Epidermal melanocyte (primary cell): ENCODE results near the gene AGAP1.

Experiments
- DNase-seq: peaks from one replicate; pipeline ENCODE4 v3.0.0; 2011; ENCODE audit warnings: low spot score; ENCODE audit not compliant: insufficient read length

AGAP1 gene

GRCh38 chr2:235685024-235685721, 191.3 kb downstream of the AGAP1 start:
- DNase-seq, result no peak

DNA sequence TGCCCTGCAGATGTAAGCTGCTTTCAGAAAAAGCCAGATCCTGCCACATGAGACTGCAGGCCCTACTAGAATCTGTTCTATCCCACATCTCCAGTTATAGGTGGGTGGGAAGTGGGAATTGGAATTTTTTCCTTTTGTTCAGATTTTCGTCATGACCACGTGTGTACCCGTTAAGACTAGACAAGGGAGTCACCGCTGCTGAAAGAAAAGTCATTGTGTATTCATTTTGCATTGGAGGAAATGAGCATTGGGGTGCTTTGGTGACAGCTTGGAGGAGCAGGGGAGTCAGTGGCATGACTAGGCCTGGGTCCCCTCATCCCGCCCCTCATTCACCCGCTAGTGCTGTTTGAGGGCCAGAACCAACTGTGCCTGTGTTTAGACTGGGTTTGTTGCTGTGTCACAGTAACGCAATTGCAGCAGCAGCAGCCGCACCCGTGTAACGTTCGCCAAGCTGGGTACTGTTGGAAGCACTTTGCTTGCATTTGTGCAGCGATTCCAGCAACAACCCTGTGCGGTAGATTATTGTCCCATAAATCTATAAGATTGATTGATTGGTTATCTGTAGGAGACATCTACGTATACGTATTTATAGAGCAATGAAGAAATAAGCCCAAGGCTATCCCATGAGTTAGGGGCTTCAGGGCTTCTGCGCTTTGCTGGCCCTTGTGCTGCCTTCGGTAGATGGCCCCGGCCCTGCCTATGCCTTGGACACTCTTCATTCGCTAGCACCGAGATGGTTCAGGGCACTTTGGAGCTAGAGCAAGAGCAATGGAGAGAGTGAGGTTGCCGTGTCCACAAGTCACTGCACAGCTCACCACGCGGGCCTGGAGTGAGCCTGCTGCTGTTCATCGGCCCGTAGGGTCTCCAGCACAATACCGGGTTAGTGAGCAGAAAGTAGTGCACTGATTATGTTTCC, 194.9 kb downstream of the AGAP1 start:
- DNase-seq, result no peak

GRCh38 chr2:235689427-235689853, 195.6 kb downstream of the AGAP1 start:
- DNase-seq, result no peak

GRCh38 chr2:235690082-235690808, 196.4 kb downstream of the AGAP1 start:
- DNase-seq, result no peak

DNA sequence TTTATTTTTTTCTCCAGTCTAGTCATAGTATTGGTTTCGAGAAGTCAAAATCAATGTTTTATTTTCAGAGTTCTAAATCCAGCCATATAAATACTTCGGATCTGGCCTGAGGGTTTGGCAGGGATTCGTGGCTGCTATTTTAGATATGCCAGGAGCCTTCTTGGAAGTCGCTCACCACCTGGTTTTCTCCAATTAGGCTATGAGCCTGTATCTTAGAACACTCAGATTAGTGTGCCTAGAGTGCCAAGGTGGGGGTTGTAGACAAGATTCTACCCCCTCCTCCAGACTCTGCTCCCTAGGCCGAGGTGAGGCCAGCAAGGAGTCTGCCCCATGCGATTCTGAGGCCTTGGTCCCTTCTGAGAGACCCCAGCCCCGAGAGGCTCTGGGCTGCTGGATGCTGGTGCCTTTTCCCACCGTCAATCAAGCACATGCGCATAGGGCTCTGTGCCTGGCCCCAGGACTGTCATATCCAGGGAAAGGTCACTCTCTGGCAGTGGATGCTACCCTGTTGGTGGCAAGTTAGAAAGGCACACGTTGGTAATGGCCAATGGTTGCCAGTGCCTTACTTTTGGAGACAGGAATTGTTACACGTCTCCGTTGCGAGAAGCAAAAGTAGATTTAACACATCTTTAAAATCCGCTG, 197.1 kb downstream of the AGAP1 start:
- no peak for DNase-seq

GRCh38 chr2:235692076-235692475, 198.2 kb downstream of the AGAP1 start:
- no peak for DNase-seq

- no peak for DNase-seq
Observed at GRCh38 chr2:235692671-235693171, 198.9 kb downstream of the AGAP1 start.

GRCh38 chr2:235693279-235693678, 199.4 kb downstream of the AGAP1 start:
- no peak for DNase-seq

GRCh38 chr2:235694721-235695601, 201.1 kb downstream of the AGAP1 start:
- DNase-seq, result no peak

DNA sequence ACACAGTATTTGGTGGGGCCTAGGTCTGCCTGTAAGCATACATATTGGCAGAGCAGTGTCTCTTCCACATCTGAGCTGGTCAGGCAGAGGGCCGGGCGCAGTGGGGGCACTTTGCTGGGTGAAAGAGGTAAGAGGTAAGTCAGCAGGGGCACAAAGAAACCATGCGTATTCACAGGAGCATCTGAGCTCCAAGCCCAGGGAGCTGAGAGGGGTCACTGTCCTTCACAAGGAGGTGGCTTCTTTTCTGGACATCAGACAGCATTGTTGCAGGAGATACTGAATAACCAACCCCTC, 201.7 kb downstream of the AGAP1 start:
- DNase-seq, result no peak

GRCh38 chr2:235697041-235697440, 203.2 kb downstream of the AGAP1 start:
- no peak for DNase-seq

DNA sequence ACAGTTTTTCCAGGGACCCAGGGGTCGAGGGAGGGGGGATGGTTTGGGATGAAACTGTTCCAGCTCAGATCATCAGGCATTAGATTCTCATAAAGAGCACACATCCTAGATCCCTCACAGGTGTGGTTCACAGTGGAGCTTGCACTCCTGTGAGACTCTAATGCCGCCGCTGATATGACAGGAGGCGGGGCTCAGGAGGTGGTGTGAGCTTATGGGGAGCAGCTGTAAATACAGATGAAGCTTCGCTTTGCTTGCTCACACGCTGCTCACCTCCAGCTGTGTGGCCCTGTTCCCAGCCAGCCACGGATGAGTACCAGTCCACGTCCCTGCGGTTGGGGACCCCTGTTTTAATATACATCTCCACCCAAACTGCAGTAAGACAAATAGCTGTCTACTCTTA, 204.2 kb downstream of the AGAP1 start:
- DNase-seq, result no peak

DNA sequence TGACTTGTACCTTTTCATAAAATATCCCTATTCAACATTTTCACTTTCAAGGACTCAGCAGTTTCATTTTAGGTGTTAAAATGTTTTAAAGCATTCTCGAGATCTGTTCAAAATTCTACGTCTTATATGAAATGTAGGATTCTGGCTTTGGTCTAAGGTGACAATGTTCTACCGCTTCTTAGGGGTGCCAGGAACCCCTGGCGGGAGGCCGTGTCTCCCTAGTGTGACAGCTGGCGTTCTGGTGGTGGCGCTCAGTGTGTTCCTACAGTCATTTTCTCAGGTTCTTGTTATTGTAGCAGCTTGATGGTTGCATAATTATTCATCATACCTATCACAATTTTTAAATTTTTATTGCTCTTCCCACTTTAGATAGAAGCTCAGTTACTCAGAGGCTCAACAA, 204.6 kb downstream of the AGAP1 start:
- no peak for DNase-seq

GRCh38 chr2:235699576-235699975, 205.7 kb downstream of the AGAP1 start:
- no peak for DNase-seq

GRCh38 chr2:235701206-235701981, 207.6 kb downstream of the AGAP1 start:
- DNase-seq, result no peak

- no peak for DNase-seq
Observed at GRCh38 chr2:235702186-235702585, 208.3 kb downstream of the AGAP1 start.

- no peak for DNase-seq
Observed at GRCh38 chr2:235703711-235704295, 210.0 kb downstream of the AGAP1 start.

DNA sequence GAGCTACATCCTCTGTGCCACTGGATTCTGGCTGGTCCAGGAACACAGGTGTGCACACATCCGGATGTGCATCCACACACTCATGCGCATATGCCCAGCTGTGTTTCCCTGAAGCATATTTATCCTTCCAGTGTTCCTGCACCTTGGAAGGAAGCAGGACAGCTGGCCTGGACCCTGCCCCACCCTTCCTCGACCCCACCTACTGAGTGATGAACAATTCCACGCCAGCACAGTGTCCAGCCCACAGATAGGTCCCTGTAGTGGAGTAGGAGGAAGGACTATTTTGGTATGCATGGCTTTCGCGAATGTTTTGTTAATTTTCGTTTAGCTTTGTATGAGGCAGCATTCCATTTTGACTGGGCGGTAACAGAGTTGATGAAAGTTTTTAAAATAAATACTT, 211.5 kb downstream of the AGAP1 start:
- no peak for DNase-seq

- no peak for DNase-seq
Observed at GRCh38 chr2:235706506-235706905, 212.7 kb downstream of the AGAP1 start.
